ENCODE results near the gene EDAR.

The EDAR gene

DNA sequence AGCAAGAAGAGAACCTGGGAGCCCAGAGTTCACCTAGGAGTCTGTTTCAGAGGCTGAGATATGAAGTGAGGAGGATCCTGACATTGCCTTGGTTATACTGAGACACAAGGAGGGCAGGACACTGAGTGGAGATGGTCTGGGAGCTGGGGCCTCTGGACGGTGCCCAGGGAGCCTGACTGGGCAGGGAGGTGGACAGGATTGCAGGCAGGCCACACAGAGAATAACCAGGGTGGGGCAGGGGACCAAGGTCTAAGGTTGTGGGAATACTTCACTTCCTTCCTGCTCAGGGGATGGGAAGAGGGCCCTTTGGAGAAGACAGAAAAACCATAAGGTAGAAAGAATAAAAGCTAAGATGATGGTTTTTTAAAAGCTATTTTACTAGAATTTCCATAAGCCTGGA lies 18.7 kb downstream of the EDAR start:
- DNase-seq (ENCODE audit: low read depth, low spot score) = no peak
- H3K27ac ChIP-seq = no peak overlapping the region

GRCh38 chr2:108969856-108970255 lies 19.2 kb downstream of the EDAR start:
- DNase-seq (ENCODE audit: low read depth, low spot score) = no peak
- no peak overlapping the region for H3K27ac ChIP-seq

DNA sequence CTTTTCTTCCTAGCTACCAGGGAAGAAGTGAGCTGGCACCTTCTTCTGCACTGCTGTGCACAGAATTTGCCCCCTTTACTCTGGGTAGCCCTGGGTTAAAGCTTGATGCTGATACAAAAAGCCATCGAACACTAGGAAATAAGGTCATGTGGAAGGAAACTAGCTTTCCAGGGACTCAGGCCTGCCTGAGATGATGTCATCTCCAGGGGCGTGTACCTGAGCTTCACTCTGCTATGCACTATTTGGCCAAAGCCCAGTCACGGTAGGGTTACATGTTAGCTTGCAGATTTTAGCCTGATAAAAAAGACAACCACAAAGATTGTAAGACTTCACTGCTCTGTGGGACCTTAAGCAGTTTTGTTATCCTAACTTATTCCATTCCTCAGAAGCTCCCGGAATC lies 20.4 kb downstream of the EDAR start:
- no peak overlapping the region for H3K27ac ChIP-seq
- no peak for DNase-seq (ENCODE audit: low read depth, low spot score)

- H3K27ac ChIP-seq = no peak overlapping the region
- DNase-seq (ENCODE audit: low read depth, low spot score) = no peak
These were observed 21.3 kb downstream of the EDAR start for GRCh38 chr2:108967757-108968156.

- DNase-seq (ENCODE audit: low read depth, low spot score) = no peak
- H3K27ac ChIP-seq = no peak overlapping the region
These were observed 23.3 kb downstream of the EDAR start for GRCh38 chr2:108965540-108966289.

GRCh38 chr2:108963057-108963456 lies 26.0 kb downstream of the EDAR start:
- no peak for DNase-seq (ENCODE audit: low read depth, low spot score)
- H3K27ac ChIP-seq = no peak overlapping the region

GRCh38 chr2:108961796-108962195 lies 27.2 kb downstream of the EDAR start:
- H3K27ac ChIP-seq = no peak overlapping the region
- no peak for DNase-seq (ENCODE audit: low read depth, low spot score)

GRCh38 chr2:108960006-108960405 lies 29.0 kb downstream of the EDAR start:
- no peak overlapping the region for H3K27ac ChIP-seq
- no peak for DNase-seq (ENCODE audit: low read depth, low spot score)

GRCh38 chr2:108959401-108959800 lies 29.6 kb downstream of the EDAR start:
- DNase-seq (ENCODE audit: low read depth, low spot score) = no peak
- no peak overlapping the region for H3K27ac ChIP-seq

- no peak overlapping the region for H3K27ac ChIP-seq
- no peak for DNase-seq (ENCODE audit: low read depth, low spot score)
These were observed 30.2 kb downstream of the EDAR start for GRCh38 chr2:108958632-108959341.

- no peak for DNase-seq (ENCODE audit: low read depth, low spot score)
- H3K27ac ChIP-seq = peak overlapping the region; percentile 3
These were observed 31.0 kb downstream of the EDAR start for GRCh38 chr2:108958002-108958401.

DNA sequence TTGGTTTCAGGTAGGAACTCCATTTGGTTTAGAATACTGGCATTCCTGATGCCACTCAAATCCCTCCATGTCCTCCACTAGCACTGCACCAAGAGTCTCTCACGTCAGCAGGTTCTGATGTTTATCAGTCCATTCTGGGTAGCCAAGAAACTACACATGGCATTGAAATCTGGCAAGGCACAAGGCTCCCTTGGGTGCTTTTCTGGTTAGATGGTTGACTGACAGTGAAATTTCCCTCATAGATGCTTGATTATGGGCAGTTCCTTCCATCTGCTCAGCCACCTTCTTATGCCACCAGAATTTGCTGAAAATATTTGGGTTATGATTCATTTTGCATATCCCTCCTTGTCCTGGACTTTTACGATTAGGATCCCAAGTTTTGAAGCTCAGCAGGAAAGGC lies 32.6 kb downstream of the EDAR start:
- DNase-seq (ENCODE audit: low read depth, low spot score) = no peak
- no peak overlapping the region for H3K27ac ChIP-seq

DNA sequence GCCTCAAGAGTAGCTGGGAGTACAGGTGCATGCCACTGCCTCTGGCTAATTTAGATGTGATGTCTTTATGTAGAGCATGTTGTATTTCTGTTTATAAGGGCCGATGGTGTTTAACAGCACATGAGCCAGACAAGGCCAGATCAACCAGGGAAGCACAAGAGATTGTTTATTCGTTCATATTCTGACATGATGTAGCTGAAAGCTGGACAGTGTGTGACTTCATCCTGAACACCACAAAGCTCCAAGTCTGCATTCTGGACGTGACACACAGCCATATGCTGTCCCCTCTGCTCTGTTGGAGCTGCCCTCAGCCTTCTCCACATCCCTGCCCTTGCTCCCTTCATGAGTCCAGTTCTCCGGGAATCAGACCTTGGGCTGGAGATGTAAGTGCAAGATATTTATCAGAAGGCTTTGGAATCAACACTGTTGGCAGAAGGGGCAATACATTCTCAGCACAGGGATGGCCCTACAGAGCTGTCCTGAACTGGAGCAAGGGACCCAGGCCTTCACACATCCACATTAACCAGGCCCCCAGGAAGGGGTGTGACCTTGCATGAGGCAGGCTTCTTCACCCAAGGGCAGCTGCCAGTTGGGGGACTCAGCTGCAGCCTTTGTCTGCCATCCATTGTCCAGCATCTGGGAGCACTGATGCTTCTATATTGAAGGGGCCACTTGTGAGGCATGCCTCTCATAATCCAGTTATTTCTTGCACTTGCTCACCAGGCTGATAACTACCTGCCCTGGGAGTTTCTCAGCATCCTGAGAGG lies 38.5 kb downstream of the EDAR start:
- no peak overlapping the region for H3K27ac ChIP-seq
- no peak for DNase-seq (ENCODE audit: low read depth, low spot score)

DNA sequence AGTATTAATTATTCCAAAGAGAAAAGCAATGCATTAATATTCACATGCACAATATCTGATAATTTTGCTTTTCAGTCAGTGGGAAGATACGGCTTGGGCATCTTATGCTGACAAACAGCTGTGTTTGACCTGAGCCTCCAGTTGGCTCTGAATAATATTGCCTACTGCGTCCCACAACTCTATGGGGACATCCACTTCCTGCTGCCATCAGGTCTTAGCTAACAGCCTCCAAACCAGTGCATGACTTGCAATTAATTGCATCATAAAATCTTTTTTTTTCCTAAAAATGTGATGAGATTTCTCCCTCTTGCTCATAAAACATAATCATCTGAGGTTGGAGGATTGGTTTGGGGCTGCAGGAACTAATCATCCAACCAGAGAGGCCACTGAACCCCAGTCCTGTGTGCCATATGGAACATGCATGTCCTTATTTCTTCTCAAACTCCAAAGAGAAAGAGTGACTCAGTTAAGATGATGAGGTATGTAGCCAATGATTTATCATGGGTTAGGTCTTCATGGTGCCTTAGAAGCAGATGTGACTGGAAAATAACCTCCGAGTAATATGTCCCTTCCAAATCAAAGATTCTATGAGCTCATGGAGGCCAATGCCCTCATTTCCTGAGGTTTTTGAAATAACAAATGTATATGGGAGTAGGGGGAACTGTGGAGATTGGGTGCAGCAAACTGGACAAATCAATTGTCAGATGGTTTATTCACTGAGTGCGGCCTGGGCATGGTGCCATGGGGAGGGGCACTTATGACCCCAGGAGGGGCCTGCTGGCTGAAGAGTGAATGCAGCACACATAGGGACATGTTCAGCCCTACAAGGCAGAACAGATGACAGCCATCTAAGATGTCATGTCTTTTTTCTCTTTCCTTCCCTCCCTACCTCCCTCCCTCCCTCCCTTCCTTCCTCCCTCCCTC lies 39.4 kb downstream of the EDAR start:
- H3K27ac ChIP-seq = no peak overlapping the region
- no peak for DNase-seq (ENCODE audit: low read depth, low spot score)

DNA sequence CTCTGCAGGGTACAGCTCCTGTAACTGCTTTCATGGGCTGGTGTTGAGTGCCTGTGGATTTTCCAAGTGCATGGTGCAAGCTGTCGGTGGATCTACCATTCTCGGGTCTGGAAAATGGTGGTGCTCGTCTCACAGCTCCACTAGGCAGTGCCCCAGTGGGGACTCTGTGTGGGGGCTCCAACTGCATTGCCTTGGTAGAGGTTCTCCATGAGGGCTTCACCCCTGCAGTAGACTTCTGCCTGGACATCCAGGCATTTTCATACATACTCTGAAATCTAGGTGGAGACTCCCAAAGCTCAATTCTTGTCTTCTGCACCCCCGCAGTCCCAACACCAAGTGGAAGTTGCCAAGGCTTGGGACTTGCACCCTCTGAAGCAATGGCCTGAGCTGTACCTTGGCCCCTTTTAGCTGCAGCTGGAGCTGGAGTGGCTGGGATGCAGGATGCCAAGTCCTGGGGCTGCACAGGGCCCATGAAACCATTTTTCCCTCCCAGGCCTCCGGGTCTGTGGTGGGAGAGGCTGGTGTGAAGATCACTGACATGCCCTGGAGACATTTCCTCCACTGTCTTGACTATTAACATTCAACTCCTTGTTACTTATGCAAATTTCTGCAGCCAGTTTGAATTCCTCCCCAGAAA lies 41.6 kb downstream of the EDAR start:
- H3K27ac ChIP-seq = no peak overlapping the region
- DNase-seq (ENCODE audit: low read depth, low spot score) = no peak

GRCh38 chr2:108946442-108946841 lies 42.6 kb downstream of the EDAR start:
- H3K27ac ChIP-seq = no peak overlapping the region
- DNase-seq (ENCODE audit: low read depth, low spot score) = no peak

DNA sequence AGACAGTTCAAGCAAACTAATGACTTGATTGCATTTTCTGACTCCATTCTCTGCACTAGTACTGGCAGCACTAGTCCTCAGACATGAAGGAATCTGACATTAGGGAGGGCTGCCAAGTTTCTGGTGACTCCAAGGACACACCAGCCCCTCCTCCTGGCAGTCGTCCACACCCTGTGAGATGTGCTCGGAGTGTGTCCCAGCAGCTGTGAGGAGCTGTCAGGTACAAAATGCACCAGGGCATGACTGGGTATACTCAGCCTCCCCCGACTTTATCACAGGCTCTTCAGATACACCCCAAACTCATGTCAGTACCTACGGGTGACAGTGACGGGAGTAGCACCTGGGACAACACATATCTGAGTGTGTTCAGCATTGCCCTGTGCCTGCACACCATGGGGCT lies 43.1 kb downstream of the EDAR start:
- no peak for DNase-seq (ENCODE audit: low read depth, low spot score)

DNA sequence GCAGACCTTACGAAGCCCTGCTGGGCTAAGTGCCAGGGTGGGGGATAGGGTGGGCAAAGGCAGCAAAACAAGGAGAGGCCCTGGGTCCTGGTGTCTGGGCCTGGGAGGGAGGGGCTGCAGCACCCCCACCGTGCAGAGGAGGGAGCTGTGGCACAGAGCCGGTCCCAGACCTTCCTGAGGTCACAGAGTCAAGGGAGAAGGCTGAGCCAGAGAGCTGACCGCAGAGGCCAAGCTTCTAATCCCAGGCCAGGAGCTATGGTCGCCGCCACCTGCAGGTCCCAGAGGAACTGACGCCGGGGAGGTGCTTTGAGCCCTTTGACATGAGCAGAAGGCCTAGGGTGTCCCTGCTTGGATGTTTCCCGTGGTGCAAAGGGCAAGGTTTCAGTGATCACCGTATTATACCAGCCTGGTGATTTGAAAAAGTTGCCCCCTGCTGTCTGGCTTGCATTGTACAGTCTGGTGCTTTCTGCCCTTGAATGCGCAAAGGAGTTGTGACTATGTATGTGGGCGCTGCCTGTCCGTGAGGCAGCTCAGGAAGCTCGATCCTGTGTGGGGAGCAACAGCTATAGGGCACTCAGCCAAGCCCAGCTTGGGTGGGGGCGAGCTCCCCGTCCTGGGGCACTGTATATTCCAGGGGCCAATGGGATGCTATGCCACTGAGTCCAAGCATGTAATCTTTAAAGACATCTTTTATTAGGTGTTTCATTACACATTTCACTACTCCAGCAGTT lies 44.3 kb downstream of the EDAR start:
- H3K27ac ChIP-seq = peak overlapping the region; percentile 27
- no peak for DNase-seq (ENCODE audit: low read depth, low spot score)

More for the DNA sequence above, 43.1 kb downstream of the EDAR start:
- H3K27ac ChIP-seq = no peak overlapping the region

GRCh38 chr2:108943751-108944150 lies 45.3 kb downstream of the EDAR start:
- peak overlapping the region; percentile 27 for H3K27ac ChIP-seq
- peak; percentile 62 for DNase-seq (ENCODE audit: low read depth, low spot score)
